Hematopoietic multipotent progenitor cell treated with erythropoietin and hydrocortisone succinate and interleukin-3 and kit ligand, for 6 days (in vitro differentiated cells): ENCODE measurements around the gene MED25.

Experiments
- DNase-seq: peaks from one replicate; pipeline ENCODE4 v3.0.0-alpha.2; 2015

The MED25 gene

GRCh38 chr19:49847731-49848696 is 29.9 kb downstream of the MED25 start:
- DNase-seq, result peak; percentile 92

- DNase-seq, result no peak
Observed at GRCh38 chr19:49848938-49849337, 30.8 kb downstream of the MED25 start.

- DNase-seq, result no peak
Observed at GRCh38 chr19:49849433-49850220, 31.5 kb downstream of the MED25 start.

DNA sequence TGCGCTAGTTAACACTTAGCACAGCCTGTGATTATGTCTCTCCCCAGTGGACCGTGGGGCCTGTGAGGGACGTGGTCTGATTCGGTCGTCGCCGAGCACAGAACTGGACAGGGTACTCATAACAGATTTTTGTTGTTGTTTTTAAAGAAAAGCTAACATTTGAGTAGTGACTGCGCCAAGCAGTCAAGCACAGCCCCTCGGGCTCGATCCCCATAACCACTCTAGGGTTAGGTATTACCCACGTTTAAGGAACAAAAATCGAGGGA is 32.1 kb downstream of the MED25 start:
- DNase-seq, result no peak

DNA sequence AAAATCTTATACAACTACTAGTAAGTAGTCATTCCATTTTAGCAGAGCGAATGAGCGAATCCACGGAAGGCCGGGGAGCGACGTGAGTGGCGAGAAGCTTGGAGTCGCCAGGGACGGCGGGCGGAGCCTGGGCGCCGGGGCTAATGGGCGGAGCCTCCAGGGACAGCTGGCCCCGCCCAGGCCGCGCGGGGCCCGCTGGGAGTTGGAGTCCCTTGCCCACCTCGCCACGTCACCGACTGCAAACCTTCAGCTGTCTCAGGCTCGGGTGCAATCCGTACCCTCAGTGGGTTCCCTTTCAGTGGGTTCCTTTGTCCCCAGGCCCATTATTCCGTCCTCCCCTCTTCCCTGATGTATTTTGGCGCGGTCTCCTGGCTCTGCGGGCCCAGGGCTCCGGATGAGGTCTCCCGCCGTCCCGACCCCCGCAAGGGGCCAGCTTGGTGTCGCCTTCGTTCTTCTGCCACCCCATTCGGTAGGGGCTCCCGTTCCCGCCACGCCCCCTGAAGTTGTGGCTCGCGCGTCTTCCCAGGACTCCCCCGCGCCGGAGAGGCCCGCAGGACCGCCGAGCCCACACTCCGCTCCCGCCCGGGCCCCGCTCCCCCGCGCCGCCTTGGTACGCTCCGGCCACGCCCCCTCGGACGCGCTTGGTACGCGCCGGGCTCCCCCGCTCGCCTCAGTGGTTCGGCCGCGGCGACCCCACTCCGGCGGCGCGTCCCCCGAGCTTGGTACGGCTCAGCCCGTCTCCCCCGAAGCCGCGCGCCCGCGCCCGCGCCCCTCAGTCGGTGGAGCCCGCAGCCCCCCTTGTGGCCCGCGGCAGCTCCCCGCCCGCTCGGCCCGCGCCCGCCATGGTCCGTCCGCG is 32.6 kb downstream of the MED25 start, which contains the start of gene PTOV1:
Gene PTOV1, plus strand, starts transcription at position 673 of the 856 bp plus-strand sequence.
- peak; percentile 97 for DNase-seq

- DNase-seq, result no peak
Observed at GRCh38 chr19:49851456-49852259, 33.6 kb downstream of the MED25 start.

GRCh38 chr19:49852631-49853126 is 34.6 kb downstream of the MED25 start:
- DNase-seq, result no peak

- no peak for DNase-seq
Observed at GRCh38 chr19:49853852-49854377, 35.8 kb downstream of the MED25 start.

DNA sequence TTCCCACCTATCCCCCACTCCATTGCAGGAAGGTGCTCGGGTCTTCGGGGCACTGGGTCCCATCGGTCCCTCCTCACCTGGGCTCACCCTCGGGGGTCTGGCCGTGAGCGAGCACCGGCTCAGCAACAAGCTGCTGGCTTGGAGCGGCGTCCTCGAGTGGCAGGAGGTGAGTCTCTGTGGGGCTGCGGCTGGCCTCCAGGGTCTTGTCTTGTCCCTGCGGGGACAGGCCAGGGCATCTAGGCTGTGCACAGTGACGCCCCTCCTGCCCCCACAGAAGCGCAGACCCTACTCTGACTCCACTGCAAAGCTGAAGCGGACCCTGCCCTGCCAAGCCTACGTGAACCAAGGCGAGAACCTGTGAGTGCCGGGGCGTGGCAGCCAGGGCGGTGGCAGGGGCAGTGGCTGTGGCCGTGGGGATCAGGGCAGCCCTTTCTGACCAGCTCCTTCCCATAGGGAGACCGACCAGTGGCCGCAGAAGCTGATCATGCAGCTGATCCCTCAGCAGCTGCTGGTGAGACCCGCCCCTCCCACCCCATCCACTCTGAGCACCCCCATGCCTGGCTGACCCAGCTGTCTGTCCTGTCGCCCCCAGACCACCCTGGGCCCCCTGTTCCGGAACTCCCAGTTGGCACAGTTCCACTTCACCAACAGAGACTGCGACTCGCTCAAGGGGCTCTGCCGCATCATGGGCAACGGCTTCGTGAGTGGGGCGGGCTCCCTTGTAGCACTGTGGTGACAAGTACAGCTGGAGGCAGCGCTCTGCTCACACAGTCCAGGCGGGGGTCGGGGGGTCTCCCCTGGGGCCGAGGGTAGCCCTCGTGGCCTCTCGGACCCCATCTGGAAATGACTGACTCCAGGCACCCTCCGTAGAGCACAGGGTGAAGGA is 36.5 kb downstream of the MED25 start:
- no peak for DNase-seq

DNA sequence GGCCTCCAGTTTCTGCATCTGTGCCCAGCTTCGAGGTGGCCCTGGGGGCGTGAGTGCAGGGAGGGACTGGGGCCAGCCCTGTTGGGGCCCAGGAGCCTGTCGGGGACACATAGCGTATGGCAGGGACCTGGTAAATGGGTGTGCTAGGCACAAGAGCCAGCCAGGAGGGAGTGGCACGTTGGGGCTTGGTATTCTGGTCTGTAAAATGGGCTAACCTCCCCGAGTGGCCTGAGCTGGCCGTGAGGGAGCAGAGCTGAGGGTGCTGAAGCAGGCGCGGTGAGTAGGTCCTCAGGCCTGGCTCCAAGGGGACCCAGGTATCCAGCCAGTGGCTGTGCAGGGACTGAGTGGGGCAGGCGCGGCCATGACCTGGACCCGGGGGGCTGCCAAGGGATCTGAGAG is 37.2 kb downstream of the MED25 start:
- no peak for DNase-seq

- DNase-seq, result no peak
Observed at GRCh38 chr19:49855676-49856573, 37.8 kb downstream of the MED25 start.

- DNase-seq, result no peak
Observed at GRCh38 chr19:49856574-49857021, 38.5 kb downstream of the MED25 start.

- no peak for DNase-seq
Observed at GRCh38 chr19:49857061-49857837, 39.2 kb downstream of the MED25 start.

DNA sequence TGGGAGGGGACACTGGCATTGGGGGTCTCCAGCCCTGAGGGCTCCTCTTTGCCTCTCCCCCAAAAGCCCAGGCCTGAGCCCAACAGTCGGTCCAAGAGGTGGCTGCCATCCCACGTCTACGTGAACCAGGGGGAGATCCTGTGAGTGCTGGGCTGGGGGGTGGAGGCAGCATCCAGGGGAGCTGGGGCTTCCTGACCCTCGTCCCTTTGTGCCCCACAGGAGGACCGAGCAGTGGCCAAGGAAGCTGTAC is 39.7 kb downstream of the MED25 start:
- DNase-seq, result no peak

- no peak for DNase-seq
Observed at GRCh38 chr19:49858088-49858985, 40.2 kb downstream of the MED25 start.

DNA sequence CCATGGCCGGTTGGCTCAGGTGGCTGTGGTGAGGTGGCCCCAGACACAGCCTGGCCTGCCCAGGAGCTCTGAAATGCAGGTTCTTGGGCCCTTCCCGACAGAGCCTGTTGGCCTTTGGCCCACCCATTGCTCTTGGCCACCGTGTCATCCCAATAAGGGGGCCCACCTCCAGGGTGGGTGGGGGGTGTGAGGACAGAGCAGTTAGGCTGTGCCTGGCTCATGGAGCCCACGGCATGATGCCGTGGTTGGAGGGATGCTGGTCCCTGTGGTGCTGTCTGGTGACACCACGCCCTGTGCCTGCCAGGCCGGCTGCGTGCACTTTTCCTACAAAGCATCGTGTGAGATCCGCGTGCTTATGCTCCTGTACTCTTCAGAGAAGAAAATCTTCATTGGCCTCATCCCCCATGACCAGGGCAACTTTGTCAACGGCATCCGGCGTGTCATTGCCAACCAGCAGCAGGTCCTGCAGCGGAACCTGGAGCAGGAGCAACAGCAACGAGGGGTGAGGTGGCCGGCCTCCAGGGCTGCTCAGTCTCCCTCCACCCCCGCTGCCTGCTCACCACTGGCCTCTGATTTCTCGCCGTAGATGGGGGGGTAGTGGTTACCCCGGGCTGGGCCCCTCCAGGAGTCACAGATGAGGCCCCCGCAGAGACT is 41.7 kb downstream of the MED25 start:
- no peak for DNase-seq
